HepG2 (cell line): ENCODE measurements around the gene NCOA3. TPM values are rescaled to one million over a fixed set of nuclear protein-coding genes. Genes with fewer than 3 reads are reported as not detected.

Source experiments
- ATAC-seq: fragments of 200-7000 bp; cut with Tn5 transposase; 3 replicates; pipeline ENCODE4 v1.9.1; 2020; ENCODE audit warnings: mild to moderate bottlenecking, moderate library complexity
- BruUV-seq: library from RNA; stranded (reverse); fragments of 400-500 nt; replicated peaks from 2 replicates; lab custom pipeline; 2021; lab: Mats Ljungman, UMichigan
- CTCF ChIA-PET: fragments of 300-600 bp; formaldehyde crosslinking; extraction: SDS; loops from one replicate; lab custom pipeline; 2021; ENCODE audit warnings: low total read pairs, inconsistent platforms, low intra/inter-chr PET ratio; lab: Yijun Ruan, JAX
- POLR2A ChIA-PET: fragments of 350-600 bp; sonication (Branson Sonifier 250); formaldehyde crosslinking; loops from one replicate; lab custom pipeline; 2020; ENCODE audit warnings: antibody characterized with exemption, inconsistent platforms; lab: Yijun Ruan, JAX
- DNase-seq: peaks from one replicate; pipeline ENCODE4 v3.0.0-alpha.2; 2015; ENCODE audit warnings: low spot score
- FAIRE-seq: peaks from 3 replicates; lab custom pipeline; 2011; peaks lifted over from hg19 to GRCh38; lab: Jason Lieb, UNC
- H2AFZ ChIP-seq: one replicate; pipeline ENCODE4 v1.6.1; 2011; ENCODE audit warnings: low read length, inconsistent platforms
- H3K27ac ChIP-seq: fragments of 300-600 bp; 3 replicates; pipeline ENCODE4 v1.8.0; 2011; ENCODE audit warnings: mixed run types, mild to moderate bottlenecking, mixed read lengths, low read length, inconsistent platforms; ENCODE audit not compliant: insufficient read depth; ENCODE audit errors: extremely low read length
- H3K27me3 ChIP-seq, 2 experiments: fragments of 200-600 bp in 1 of 2; 2 replicates in 1 of 2; 3 replicates in 1 of 2; pipeline versions ENCODE4 v1.6.0 to v1.8.0; 2011; ENCODE audit warnings: low read length in 2 of 2, mild to moderate bottlenecking in 2 of 2, moderate library complexity in 2 of 2, inconsistent platforms in 1 of 2; ENCODE audit not compliant: insufficient read depth in 2 of 2, control insufficient read depth in 1 of 2
- H3K36me3 ChIP-seq, 2 experiments: fragments of 200-600 bp in 1 of 2; replicated peaks in 1 of 2; 2 replicates in 1 of 2; 3 replicates in 1 of 2; pipeline versions ENCODE4 v1.5.1 to v1.8.0; 2011; ENCODE audit warnings: low read length in 2 of 2, inconsistent platforms in 1 of 2; ENCODE audit not compliant: insufficient read depth in 2 of 2, control insufficient read depth in 1 of 2
- H3K4me1 ChIP-seq: 2 replicates; pipeline ENCODE4 v1.5.1; 2012; ENCODE audit warnings: low read length, inconsistent platforms; ENCODE audit not compliant: insufficient read depth
- H3K4me2 ChIP-seq: 2 replicates; pipeline ENCODE4 v1.6.0; 2011; ENCODE audit warnings: low read depth, low read length, inconsistent platforms
- H3K4me3 ChIP-seq, 3 experiments: fragments of 200-600 bp in 1 of 3; sonication (generic), shearing (Covaris generic) in 1 of 3; replicated peaks in 1 of 3; 2 replicates each; pipeline ENCODE4 v1.5.1; 2011 to 2016; ENCODE audit warnings: low read length in 3 of 3, inconsistent platforms in 2 of 3, low read depth in 2 of 3, mild to moderate bottlenecking in 2 of 3, control low read depth in 1 of 3, mixed read lengths in 1 of 3; ENCODE audit not compliant: insufficient read depth in 1 of 3
- H3K79me2 ChIP-seq: one replicate; pipeline ENCODE4 v1.6.1; 2011; ENCODE audit warnings: low read length, inconsistent platforms; ENCODE audit not compliant: insufficient read depth
- H3K9ac ChIP-seq: 2 replicates; pipeline ENCODE4 v1.6.0; 2011; ENCODE audit warnings: mild to moderate bottlenecking, low read depth, low read length, inconsistent platforms; ENCODE audit not compliant: insufficient read depth
- H3K9me3 ChIP-seq: 2 replicates; pipeline ENCODE4 v1.5.1; 2012; ENCODE audit warnings: mild to moderate bottlenecking, low read length
- H4K20me1 ChIP-seq: 2 replicates; pipeline ENCODE4 v1.6.0; 2011; ENCODE audit warnings: inconsistent platforms, mild to moderate bottlenecking, low read length, moderate library complexity; ENCODE audit not compliant: insufficient read depth
- ATF7-NPFF ChIP-seq: sonication (generic); formaldehyde crosslinking; IDR thresholded peaks from 2 replicates; pipeline ENCODE4 v1.8.1; 2023; ENCODE audit warnings: mild to moderate bottlenecking, low read depth, missing genetic modification reagents, moderate library complexity
- BORCS8-MEF2B ChIP-seq: sonication (generic); formaldehyde crosslinking; IDR thresholded peaks from 2 replicates; pipeline ENCODE4 v1.8.0; 2022; ENCODE audit warnings: mild to moderate bottlenecking, missing genetic modification reagents
- CBX5 ChIP-seq: sonication (generic); formaldehyde crosslinking; IDR thresholded peaks from 2 replicates; pipeline ENCODE4 v1.4.0; 2020; ENCODE audit warnings: missing genetic modification reagents, borderline replicate concordance
- CTCF ChIP-seq: sonication (generic); formaldehyde crosslinking; IDR thresholded peaks from 2 replicates; pipeline ENCODE4 v1.5.0; 2020; ENCODE audit warnings: mild to moderate bottlenecking, missing genetic modification reagents, moderate library complexity
- FOSL2 ChIP-seq: sonication (generic); formaldehyde crosslinking; IDR thresholded peaks from 2 replicates; pipeline ENCODE4 v1.4.0; 2020; ENCODE audit warnings: missing genetic modification reagents
- KDM1A ChIP-seq: IDR thresholded peaks from 2 replicates; pipeline ENCODE4 v1.6.1; 2016; ENCODE audit warnings: missing compliant biosample characterization
- KLF11 ChIP-seq: IDR thresholded peaks from 2 replicates; pipeline ENCODE4 v1.6.1; 2016; ENCODE audit warnings: missing compliant biosample characterization
- KMT2B ChIP-seq: IDR thresholded peaks from 2 replicates; pipeline ENCODE4 v1.6.1; 2016; ENCODE audit warnings: missing genetic modification reagents, missing compliant biosample characterization
- PLSCR1 ChIP-seq: sonication (generic); formaldehyde crosslinking; IDR thresholded peaks from 2 replicates; pipeline ENCODE4 v1.5.0; 2020; ENCODE audit warnings: missing genetic modification reagents, mild to moderate bottlenecking, borderline replicate concordance
- SUZ12 ChIP-seq: fragments of 150-350 bp; IDR thresholded peaks from 2 replicates; pipeline ENCODE4 v1.6.1; 2014; ENCODE audit warnings: low read depth, low read length
- TAF15 ChIP-seq: fragments of 200-400 bp; formaldehyde crosslinking; IDR thresholded peaks from one replicate; pipeline ENCODE4 v1.6.1; 2018; ENCODE audit warnings: mild to moderate bottlenecking, low read depth, low read length; ENCODE audit not compliant: poor library complexity, severe bottlenecking
- TFE3 ChIP-seq: IDR thresholded peaks from 2 replicates; pipeline ENCODE4 v1.6.1; 2016
- ZFP36L2 ChIP-seq: sonication (generic); formaldehyde crosslinking; IDR thresholded peaks from 2 replicates; pipeline ENCODE4 v1.4.0; 2020; ENCODE audit warnings: missing genetic modification reagents
- ZHX1 ChIP-seq: sonication (generic); formaldehyde crosslinking; IDR thresholded peaks from 2 replicates; pipeline ENCODE4 v1.8.1; 2022; ENCODE audit warnings: low read depth, mild to moderate bottlenecking, missing genetic modification reagents
- ZNF17 ChIP-seq: sonication (generic); formaldehyde crosslinking; IDR thresholded peaks from 2 replicates; pipeline ENCODE4 v1.5.0; 2020; ENCODE audit warnings: mild to moderate bottlenecking, missing genetic modification reagents
- ZNF639 ChIP-seq: conservative IDR thresholded peaks from 2 replicates; pipeline ENCODE4 v1.6.1; 2018; ENCODE audit warnings: missing genetic modification reagents
- ZNF746 ChIP-seq: sonication (generic); formaldehyde crosslinking; IDR thresholded peaks from 2 replicates; pipeline ENCODE4 v1.8.0; 2022; ENCODE audit warnings: mild to moderate bottlenecking, missing genetic modification reagents
- ZNF761 ChIP-seq: sonication (generic); formaldehyde crosslinking; conservative IDR thresholded peaks from 2 replicates; pipeline ENCODE4 v1.4.0; 2020; ENCODE audit warnings: mild to moderate bottlenecking, missing genetic modification reagents
- WGBS: methylation state at CpG from one replicate; pipeline ENCODE4 v1.1.6; 2017; ENCODE audit warnings: low lambda C conversion rate; 5-methylcytosine and 5-hydroxymethylcytosine counted together
- in situ Hi-C: cut with HindIII; loops from 2 replicates; pipeline ENCODE4 v1.10.0; 2017; ENCODE audit warnings: low pct_unique_long_range_greater_than_20kb; ENCODE audit not compliant: extremely low pct_ligation_motif_present
- intact Hi-C: fragments of 100-400 bp; cut with micrococcal nuclease; formaldehyde crosslinking; loops from one replicate; pipeline ENCODE4 v1.10.0; 2022; ENCODE audit not compliant: unreplicated experiment
- polyA plus RNA-seq, 8 experiments: library from polyadenylated mRNA; depleted of rRNA in 3 of 8; stranded (reverse) in 7 of 8; unstranded in 1 of 8; fragments of >200 nt; fragmentation: Illumina TruSeq in 4 of 8; extraction: Trizol in 4 of 8; gene quantifications; 2 replicates each; pipeline versions ENCODE4 v1.2.1 to v1.2.3, GENCODE V29; 2011 to 2016; ENCODE audit warnings: low read depth in 4 of 8, missing spikeins in 1 of 8, mixed read lengths in 1 of 8; ENCODE audit not compliant: insufficient read depth in 1 of 8
- total RNA-seq, 5 experiments: library from RNA; depleted of rRNA; stranded (reverse); fragments of >200 nt; fragmentation: Illumina TruSeq; extraction: Trizol; gene quantifications; 2 replicates each; pipeline ENCODE4 v1.2.3, GENCODE V29; 2016; ENCODE audit warnings: low read depth in 1 of 5

NCOA3 gene
- total and polyA plus RNA-seq, 2 of the 13 experiments (the other 11 are each of a cell fraction or from before 2014, with no cell fraction given) = 35.0 to 56.8 TPM

- Histone ChIP-seq H3K4me3 (no peak overlapping the region), H3K36me3 (peaks cover 8 to 18% of the 10 kb centered on the region in 2 experiments; a peak in 4 of 5 replicates), H3K9ac (no peak overlapping the region), H3K4me2 (no peak overlapping the region), H3K4me1 (peaks cover 48% of the 10 kb centered on the region), H4K20me1 (peaks cover 5% of the 10 kb centered on the region), H2AFZ (no peak overlapping the region), H3K27ac (no peak overlapping the region), H3K79me2 (peaks cover 95% of the 10 kb centered on the region), H3K27me3 (no peaks in the 10 kb centered on the region), H3K9me3 (no peaks in the 10 kb centered on the region)
- ChIA-PET CTCF (interaction anchor here (1.2 kb wide), 1 partner anchor 86 kb away, joined by 3 read pairs; no protein-coding TSS in a partner anchor), POLR2A (no interaction called here)
- FAIRE-seq (no peak), DNase-seq (peak; percentile 41), ATAC-seq (peak; percentile 79)
- no TSS peak for BruUV-seq
- 92% methylated on average over 8 of the region's 8 CpGs for WGBS
- intact Hi-C loops (no loop called here), in situ Hi-C loops (no loop called here)
- TF ChIP-seq ATF7-NPFF (CRISPR knock-in tag) = 0 out of 2 replicates have a peak, but pooled peaks have one; percentile 37
- TF ChIP-seq FOSL2 = no peak
- TF ChIP-seq CBX5 (CRISPR knock-in tag) = no peak
- no peak for TF ChIP-seq PLSCR1 (CRISPR knock-in tag)
- TF ChIP-seq BORCS8-MEF2B (CRISPR knock-in tag) = 0 out of 2 replicates have a peak, but pooled peaks have one; percentile 53
- TF ChIP-seq ZNF639 (CRISPR knock-in tag) = no peak
- 0 out of 2 replicates have a peak, but pooled peaks have one; percentile 29 for TF ChIP-seq ZHX1 (CRISPR knock-in tag)
- TF ChIP-seq KMT2B (CRISPR knock-in tag) = no peak
- no peak for TF ChIP-seq ZFP36L2 (CRISPR knock-in tag)
- TF ChIP-seq TFE3 (CRISPR knock-in tag) = no peak
- no peak for TF ChIP-seq TAF15
- TF ChIP-seq KLF11 = no peak
- TF ChIP-seq CTCF (CRISPR knock-in tag) = peak; percentile 36; the same call in 1 of the 2 replicates
- no peak for TF ChIP-seq ZNF761 (CRISPR knock-in tag)
- no peak for TF ChIP-seq SUZ12
- TF ChIP-seq ZNF17 (CRISPR knock-in tag) = no peak
- no peak for TF ChIP-seq KDM1A (CRISPR knock-in tag)
- TF ChIP-seq ZNF746 (CRISPR knock-in tag) = no peak
These were observed 33.4 kb downstream of the NCOA3 start for GRCh38 chr20:47535088-47535487.
